Germinal center (tissue), 1 donor: ENCODE results near the gene EXD3.
A peak's percentile ranks its signal among the peaks of the same experiment; 100 is the strongest.
"Not testable (repeated sequence)": the region's sequence is repeated elsewhere in the genome, so short reads cannot be mapped to it uniquely, and the experiment has no call there.

Experiments used
- DNase-seq: peaks from one replicate; pipeline ENCODE4 v3.0.0; 2012; ENCODE audit warnings: mixed read lengths, low spot score

The EXD3 gene, protein sequence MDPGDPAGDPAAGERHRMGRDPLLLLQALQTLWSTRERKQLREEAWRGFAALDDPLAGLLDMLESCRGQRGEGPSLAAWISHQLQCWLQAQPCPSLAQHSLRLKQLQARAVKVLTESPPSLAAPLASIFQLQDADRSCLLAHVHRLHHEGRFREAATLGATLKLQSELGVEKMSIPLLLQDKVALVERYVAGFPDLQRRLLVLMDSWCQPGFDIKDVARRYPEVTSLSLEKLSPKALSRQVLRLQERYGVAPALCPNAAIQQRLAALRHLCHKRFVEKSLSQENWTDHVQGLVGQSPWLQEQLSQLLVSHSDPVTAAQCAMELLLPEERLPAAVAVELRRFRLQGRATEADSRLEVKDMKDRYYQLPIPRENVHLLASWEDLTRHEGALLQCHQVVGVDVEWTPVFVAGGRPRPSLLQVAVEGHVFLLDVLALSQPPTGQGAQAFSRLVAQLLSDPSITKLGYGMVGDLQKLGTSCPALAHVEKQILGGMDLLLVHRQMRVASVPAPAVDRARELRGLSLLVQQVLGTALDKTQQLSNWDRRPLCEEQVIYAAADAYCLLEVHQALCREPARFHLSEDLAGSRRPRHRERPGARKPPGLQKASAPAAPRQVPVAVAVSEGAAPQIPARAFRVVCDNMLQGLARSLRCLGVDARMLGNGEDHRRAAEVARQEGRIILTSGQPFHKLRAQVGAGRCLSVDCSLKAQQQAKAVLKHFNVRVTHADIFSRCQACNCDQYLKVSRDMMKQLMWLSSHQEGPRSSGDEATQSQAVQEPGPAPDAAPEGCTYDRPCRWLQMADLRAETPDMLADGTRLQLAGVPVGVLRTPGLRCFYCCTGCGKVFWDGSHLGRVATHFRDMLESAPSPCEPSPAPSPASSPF

DNA sequence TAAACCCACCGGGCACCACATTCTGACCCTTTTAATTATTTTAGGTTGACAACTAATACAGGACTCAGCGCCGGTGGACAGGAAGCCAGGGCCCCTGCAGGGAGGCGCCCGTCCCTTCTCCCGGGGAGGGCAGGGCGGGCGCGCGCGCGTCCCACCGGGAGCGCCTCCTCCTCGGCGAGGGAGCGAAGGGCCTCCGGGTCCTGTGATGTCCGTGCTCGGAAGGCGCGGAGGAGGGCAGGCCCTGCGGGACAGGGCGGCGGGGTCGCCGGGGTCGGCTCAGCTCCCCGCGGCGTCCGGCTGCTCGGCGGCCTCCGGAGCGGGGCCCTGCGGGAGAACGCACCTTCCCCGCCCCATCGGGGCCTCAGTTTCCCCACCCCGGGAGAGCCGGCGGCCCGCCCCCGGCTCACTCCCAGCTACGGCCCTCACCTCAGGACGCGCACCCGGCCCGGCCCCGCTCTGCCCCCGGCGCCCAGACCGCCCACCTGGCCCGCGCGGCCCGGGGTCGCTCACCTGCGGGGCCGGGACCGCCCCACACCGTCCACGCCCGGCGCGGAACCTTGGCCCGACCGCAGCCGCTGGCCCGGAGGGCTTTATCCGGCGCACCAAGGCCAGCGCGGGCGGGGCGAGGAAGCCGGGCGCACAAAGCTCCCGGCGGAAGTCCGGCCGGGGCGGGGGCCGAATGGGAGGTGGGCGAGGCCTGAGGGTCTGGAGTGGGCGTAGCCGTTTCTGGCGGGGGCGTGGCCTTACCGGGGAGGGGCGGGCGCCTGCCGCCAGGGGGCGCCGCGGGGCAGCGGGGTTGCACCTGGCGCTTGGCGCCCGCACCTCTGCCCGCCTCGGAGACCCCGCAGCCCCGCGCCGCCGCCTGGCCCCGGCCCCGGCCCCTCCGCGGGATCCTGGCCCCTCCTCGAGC, at the start of gene EXD3, which contains the start of gene NOXA1:
Gene EXD3 (minus strand): TSS at position 559 of the 910 bp plus-strand sequence. CDS start 27,805 bp downstream, outside the sequence.
Gene NOXA1 (plus strand): TSS at position 790 of the 910 bp plus-strand sequence. CDS start 137 bp downstream, outside the sequence.
- peak; percentile 95 for DNase-seq

DNA sequence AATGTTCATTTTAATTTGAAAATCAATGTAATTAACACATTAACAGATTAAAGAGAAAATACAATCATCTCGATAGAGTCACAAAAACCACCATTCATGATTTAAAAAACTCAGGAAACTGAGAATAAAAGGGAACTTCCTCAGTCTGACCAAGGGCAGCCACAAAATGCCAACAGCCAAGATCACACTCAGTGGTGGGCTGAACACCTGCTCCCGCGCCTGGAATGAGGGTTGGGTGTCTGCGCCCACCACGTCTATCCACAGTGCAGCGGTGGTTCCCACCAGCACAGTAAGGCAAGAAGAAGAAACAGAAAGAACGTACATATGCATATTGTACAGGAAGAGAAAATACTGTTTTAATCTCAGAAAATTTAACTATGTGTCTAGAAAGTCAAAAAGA, 47.8 kb upstream of the EXD3 start:
- DNase-seq = no peak

DNA sequence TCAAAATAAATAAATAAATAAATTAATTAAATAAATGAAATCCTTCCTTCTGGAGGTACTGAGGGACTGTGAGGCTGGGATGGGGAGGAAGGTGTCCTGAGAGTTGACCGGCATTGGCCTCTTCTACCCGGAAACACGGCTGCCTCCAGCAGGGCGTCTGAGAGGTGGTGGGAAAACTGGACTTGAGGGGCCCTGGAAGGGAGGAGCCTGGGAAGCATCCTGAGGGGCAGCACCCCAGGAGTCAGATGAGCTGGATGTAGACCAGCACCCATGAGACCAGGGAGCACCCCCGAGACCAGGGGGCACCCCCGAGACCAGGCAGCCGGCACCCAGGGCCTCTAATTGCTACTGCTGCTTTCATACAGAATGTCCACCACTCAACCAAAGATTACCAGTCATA, 44.9 kb upstream of the EXD3 start:
- DNase-seq = no peak

DNA sequence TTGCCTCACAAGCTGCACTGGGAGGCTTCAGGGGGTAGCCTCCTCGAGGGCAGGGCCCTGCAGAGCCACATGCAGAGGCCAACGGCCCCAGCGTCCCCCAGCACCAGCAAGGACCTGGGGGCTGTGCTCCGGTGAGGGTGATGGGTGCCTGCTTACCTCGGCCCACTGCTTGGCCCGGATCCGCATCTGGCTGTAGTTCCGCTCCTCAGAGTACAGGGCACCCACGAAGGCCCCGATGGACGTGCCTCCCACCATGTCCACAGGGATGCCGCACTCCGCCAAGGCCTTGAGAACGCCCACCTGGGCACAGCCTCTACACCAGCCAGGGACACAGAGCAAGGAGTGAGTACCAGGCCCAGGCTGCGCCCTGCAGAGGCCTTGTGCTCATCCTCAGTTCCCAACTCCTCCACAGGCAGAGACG, 44.2 kb upstream of the EXD3 start:
- DNase-seq = no peak

DNA sequence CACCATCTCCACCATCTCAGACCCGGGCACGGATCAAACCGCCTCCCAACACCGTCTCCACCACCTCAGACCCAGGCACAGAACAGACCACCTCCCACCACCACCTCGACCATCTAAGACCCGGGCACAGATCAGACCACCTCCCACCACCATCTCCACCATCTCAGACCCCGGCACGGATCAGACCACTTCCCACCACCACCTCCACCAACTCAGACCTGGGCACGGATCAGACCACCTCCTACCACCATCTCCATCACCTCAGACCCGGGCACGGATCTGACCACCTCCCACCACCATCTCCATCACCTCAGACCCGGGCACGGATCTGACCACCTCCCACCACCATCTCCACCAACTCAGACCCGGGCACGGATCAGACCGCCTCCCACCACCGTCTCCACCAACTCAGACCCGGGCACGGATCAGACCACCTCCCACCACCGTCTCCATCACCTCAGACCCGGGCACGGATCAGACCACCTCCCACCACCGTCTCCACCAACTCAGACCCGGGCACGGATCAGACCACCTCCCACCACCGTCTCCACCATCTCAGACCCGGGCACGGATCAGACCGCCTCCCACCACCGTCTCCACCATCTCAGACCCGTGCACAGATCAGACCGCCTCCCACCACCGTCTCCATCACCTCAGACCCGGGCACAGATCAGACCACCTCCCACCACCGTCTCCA, 43.6 kb upstream of the EXD3 start:
- not testable (repeated sequence) for DNase-seq

DNA sequence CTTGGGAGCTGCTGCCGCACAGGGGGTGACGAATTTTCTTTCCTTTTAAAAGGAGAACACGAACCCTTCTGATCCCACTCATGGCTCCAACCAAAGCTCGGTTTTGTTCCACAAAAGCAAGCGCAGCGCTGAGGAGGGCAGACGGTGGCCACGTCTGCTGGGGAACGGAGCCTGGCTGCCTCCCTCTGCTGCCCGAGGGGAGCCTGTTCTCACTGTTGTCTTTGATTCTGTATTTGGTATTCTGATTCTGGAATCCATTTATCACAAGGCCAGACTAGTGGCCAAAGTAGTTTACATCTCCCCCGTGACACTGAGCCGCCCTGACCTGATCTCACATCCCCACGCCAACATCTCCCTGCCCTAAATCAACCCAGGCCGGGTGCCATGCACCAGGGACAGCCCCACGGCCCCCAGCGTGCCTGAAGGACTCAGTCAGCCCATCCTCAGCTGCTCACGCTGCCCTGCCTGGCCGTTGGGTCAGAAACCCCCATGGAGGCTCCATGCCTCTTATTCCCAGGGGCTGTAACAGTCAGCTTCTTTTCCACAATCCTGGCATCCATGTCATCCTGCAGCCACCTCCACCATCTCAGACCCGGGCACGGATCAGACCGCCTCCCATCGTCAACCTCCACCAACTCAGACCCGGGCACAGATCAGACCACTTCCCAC, 42.9 kb upstream of the EXD3 start:
- DNase-seq = no peak

DNA sequence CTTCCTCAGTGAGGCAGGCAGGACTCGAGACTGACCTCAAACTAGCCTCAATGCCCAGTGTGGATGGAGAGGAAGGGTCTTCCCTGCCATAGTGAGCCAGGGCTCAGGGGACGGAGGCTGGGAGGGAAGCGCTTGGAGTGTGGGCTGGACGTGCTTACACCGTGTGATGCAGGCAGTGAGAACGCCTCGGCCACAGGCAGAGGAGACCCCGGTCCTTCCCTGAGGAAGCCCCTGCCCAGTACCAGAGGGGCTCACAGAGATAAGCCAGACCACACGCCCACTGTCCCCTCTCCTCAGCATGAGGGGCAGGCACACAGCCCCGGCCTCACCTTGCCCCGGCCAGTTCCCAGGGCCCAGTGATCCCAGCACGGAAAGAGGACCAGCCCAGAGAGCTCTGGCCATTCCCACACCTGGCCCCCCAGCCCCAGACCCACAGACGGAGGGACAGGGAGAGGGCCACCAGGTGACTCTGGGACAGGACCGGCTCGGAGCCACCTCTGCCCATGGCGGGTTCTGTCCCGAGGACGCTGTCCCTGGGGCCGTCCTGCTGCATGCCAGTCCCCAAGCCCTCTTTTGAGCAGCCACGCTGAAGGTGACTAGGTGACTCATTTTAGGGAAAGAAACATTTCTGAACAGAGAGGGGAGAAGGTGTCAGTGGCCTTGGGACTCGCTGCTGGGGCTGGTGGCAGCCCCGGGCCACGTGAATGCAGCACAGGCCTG, 42.2 kb upstream of the EXD3 start:
- no peak for DNase-seq

DNA sequence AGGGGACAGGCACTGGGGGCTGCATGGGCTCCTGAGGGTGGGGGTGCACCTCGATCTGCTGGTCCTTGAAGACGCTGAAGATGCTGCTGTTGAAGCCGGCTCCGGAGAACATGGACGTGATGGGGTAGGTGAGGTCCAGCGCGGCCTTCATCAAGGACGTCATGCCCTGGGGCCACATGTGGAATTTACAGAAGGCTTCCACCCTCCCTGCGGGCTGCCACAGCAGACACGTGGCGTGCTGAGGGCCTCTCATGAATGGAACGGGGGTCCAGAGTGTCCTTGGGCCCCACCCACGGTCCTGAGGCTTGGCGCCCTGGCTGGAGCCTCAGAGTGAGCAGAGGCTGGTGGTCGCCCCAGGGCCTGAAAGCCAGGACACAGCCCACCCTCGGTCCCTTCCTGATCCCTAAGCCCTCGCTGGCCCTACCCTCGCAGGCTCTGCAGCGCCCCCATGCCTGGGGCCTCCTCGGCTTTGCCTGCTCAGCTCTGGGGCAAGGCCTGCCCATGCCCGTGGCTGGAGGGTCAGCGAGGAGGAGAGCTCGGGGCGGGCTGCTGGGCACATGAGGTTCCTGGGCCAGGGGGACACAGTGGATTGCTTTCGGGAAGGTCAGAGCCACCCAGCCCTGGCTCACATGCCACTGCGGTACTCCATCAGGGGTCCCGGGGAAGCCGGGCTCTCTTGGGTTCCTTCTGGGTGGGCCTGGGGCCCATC, 41.5 kb upstream of the EXD3 start:
- DNase-seq = no peak

DNA sequence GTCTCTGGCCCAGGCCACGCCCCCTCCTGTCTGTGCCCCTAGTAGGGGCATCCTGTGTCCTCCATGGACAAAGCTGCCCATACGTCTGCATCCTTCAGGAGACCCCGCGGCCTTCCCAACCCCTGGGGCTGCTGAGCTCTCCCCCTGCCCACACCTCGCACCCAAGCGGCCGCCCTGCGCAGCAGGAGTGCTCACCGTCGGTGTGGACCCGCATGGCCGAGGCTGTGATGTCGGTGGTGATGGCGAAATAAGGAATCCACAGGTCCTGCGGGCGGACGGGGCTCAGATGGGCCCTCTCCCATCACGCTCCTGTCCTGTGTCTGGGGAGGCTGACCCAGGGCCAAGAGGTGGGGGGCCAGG, 40.9 kb upstream of the EXD3 start:
- no peak for DNase-seq

DNA sequence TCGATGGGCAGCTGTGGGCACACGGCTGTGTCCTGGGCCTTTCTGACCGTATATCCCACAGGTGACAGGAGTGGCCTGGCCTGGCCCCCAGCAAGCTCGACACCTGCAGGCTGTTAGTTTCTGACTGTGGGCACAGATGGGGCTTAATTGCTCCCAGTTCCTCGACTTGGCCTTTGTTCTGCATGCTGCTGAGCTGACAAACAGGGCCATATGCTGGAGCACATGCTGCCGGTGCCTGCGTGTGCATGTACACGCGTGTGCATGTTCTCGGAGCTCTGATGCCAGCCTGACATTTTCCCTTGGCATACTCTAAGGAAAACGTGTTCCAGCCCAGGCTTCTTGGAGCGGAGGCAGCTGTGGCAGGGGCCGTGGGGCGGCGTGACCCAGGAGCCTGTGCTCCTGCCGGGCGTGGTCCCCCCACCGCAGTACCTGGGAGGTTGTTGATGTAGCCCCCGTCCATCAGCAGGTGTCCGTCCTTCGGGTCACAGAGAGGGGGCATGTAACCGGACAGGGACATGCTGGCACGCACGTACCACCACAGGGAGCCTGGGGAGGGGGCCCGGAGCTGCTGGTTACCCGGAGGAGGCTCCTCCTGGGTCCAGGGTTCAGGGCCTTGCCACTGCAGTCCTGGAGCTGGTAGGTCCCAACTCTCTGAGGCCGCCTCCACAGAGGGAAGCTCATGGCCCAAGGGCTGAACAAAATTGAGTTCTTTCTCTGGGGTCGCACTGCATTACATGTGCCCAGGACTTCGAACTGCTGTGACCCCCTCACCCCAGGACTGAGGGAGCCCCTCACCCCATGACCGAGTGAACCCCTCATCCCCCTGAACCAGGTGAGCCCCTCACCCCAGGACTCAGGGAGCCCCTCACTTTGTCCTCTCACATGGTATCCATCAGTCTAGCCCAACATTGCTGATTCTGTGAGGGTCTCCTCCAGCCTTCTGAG, 40.3 kb upstream of the EXD3 start:
- no peak for DNase-seq

DNA sequence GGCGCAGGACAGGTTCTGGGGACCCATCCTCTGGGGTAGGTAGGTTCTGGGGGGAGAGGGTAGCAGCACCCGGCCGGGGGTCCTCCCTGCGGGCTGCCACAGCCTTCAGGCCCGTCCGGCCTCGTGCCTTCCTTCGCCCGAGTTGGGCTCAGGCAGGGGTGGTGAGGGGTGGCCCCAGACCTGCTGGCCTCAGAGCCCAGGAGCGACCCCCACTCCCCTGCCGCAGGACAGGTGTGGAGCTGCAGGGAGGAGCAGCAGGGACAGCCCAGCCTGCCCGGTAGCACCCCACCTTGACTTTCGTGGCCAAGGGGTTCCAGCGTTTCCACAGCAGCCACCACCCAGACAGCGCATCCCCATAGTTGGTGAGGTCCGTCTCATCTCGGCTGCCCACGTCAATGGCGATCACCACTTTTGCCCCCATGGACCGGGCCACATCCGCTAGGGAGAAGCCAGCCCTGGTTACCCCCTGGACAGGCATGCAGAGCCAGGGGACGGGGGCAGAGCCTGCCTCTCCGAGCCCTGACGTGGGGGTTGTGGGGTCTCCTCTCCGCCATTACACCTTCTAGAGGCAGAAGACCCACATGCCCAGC, 39.5 kb upstream of the EXD3 start:
- no peak for DNase-seq

DNA sequence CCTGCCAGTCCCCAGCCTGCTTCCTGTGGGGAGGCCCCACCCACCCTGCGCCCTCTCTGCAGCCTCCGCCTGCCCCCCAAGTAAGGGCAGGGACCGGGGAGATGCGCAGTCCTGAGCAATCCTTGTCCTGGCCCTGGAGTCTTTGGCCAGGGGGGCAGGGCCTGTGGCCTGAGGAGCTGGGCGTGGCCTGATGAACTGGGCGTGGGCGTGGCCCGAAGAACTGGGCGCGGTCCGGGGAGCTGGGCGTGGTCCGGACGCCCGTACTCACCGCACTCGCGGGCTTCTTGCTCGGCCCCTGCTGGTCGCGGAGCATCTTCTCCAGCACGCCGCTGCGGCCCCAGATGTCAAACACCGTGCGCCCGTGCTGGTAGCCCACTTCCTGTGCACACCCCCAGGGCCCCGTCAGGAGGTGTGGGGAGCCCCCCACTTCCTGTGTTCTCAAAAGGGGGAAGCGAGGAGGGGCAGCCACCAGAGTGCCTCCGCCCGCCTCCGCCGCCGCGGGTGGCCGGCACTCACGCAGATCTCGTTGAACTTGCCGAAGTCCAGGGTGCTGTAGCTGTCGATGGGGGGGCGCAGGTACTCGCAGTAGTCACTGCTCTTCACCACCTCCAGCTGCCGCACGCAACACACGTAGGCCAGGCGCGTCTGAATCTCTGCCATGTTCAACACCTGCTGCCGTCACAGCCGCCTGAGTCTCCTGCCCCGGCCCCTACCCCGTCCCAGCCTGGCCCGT, 38.9 kb upstream of the EXD3 start:
- DNase-seq = peak; percentile 87

DNA sequence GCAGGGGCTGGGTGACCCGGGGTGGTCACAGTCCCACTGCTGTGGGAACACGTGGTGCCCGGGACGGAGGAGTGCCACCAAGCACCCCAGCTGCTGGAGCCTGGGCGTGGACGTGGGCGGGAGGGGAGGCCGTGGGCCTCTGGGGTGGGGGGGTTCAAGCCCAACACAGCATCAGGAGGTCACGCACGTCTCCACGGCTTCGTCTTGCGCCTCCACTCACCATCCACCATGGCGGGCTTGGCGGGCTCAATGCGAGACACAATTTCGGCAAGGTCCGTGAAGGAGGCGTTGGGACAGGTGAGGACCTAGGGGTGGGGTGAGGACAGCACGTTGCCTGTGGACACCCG, 38.3 kb upstream of the EXD3 start:
- DNase-seq = no peak

DNA sequence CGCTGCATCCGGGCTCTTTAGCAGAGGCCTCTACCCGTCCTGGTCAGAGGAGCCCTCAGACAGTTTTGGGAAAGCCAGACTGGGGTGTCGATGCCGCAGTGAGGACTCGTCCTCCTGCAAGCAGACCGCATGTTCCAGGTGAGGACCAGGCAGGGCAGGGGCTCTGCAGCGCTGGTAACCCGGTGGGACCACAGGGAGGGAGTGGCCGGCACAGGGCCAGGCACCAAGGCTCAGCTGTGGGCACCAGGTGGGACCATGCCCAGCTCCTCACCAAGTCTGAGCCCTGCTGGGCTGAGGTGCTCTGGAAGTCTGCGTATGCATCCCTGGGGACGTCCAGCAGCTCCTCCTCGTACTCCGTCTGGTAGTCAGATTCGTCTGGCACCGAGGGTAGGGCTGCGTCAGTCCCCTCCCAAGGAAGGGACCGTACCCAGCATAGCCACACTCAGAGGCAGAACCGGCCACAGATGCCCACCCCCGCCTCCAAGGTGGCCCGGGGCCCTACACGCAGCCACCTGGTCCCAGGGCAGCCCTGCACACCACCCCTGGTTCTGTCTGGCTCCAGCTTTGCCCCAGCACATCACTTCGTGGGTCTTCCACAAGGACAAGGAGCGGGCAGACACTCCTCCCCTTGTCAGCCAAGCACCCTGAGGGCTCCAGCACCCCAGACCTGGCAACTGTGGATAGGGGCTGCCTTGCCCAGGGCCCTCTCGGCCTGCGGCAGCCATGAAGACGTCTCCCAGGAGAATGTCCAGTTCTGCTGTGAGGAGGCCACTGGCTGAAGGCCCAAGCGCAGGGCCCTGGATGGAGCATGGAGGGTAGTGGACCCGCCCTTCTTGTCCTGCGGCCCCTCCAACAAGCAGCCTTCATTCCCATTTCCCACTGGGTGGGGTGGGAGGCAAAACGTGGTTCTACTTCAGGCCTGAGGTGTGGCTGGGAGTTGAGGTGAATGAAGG, 37.7 kb upstream of the EXD3 start:
- DNase-seq = no peak

DNA sequence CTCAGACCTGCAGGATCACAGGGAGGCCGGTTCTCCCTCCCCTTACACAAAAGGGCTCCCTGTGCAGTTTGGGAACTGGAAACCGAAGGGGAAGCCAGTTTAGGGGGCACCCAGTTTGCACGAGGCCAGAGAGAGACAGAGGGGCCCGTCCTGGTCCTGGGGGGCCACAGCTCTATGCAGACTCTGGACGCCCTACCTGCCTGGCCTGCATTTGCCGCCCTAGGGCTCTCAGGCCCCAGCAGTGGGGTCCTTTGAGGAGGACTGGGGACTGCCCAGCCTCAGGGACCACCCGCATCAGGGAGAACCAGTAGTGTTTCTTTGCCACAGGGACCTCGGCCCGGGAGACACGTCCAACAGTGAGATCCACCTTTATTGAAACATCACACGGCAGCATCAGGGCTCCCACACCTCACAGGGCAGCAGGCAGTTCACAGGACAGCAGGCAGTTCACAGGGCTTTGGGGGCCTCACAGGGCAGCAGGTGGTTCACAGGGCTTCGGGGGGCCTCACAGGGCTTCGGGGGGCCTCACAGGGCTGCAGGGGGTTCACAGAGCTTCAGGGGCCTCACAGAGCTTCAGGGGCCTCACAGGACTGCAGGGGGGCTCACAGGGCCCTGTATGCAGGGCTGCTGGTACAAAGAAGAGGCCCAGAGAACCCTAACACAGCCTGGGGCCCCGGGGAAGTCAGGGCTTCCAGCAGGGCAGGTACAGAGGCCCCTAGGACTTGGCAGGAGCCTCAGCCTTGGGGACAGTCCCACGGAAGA, 36.8 kb upstream of the EXD3 start:
- DNase-seq = no peak
